ENCODE data around the gene SUMF1. TPM values are rescaled to one million over a fixed set of nuclear protein-coding genes. Genes with fewer than 3 reads are reported as not detected.

The SUMF1 gene
- total and polyA plus RNA-seq, 2 donors (not counting 1 experiment from before 2014, with no cell fraction given): 10.3 to 21.2 TPM

DNA sequence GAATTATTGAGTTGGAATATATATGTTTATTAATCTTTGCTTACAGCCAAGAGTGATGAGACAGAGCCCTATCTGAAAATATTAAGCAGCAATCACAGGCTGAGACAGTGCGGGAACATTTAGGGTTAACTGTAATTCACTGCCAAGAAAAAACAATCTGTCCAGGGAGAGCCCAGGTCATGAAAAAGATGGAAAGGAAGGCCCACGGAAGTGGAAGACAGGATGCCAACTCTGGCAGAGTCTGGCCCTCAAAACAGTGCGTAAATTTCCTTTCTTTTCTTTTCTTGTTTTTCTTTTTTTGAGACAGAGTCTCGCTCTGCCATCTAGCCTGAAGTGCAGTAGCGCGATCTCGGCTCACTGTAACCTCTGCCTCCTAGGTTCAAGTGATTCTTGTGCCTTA is 67.6 kb downstream of the SUMF1 start:
- WGBS (ENCODE audit: insufficient coverage): 100% methylated on average over 7 of the region's 7 CpGs

DNA sequence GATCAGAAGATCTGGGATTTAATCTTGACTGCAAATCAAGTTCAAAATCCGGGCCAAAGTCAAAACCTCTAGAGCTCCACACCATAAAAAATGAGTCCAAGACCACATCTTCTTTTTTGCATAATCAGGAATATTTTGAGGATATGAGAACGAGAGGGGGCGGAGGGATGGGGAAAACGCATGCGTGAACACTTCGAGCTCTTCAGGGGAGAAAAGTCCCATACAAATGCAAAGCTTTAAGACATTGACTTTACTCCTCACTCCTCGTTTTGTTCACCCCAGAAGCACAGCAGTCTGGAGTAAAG is 68.2 kb downstream of the SUMF1 start:
- H3K4me3 Mint-ChIP-seq: no peak overlapping the region
- Histone ChIP-seq H3K36me3 (replicated peaks in 1 of 2; ENCODE audit: control extremely low read depth in 1 of 2, control insufficient read depth in 1 of 2, extremely low read depth in 1 of 2, insufficient read depth in 2 of 2, low read length in 1 of 2) (peaks cover 1 to 22% of the 10 kb centered on the region in 2 experiments), H3K4me3 (ENCODE audit: control extremely low read depth in 1 of 5, extremely low read depth in 1 of 5, insufficient read depth in 1 of 5, low read depth in 2 of 5, low read length in 4 of 5) (no peak overlapping the region), H3K4me1 (ENCODE audit: control insufficient read depth in 2 of 2, insufficient read depth in 2 of 2, low read length in 2 of 2) (no peaks in the 10 kb centered on the region), H3K27me3 (replicated peaks in 1 of 4; ENCODE audit: control extremely low read depth in 1 of 4, control insufficient read depth in 3 of 4, insufficient read depth in 4 of 4, low read length in 3 of 4) (no peaks in the 10 kb centered on the region), H3K9ac (ENCODE audit: low read length) (no peak overlapping the region), H4K20me1 (ENCODE audit: control insufficient read depth, insufficient read depth, low read length, poor library complexity, severe bottlenecking) (no peaks in the 10 kb centered on the region), H2AFZ (ENCODE audit: insufficient read depth, low read depth, low read length, poor library complexity, severe bottlenecking) (no peak overlapping the region), H3K4me2 (replicated peaks; ENCODE audit: low read depth, low read length, poor library complexity, severe bottlenecking) (no peak overlapping the region), H3K9me3 (ENCODE audit: control extremely low read depth in 1 of 3, control insufficient read depth in 2 of 3, insufficient read depth in 1 of 3, low read length in 2 of 3) (no peaks in the 10 kb centered on the region), H3K27ac (ENCODE audit: low read length in 2 of 2) (no peak overlapping the region), H3K79me2 (ENCODE audit: control insufficient read depth, insufficient read depth, low read length) (no peaks in the 10 kb centered on the region)
- no peak for TF ChIP-seq EZH2 (IDR thresholded peaks at IDR 0.05; ENCODE audit: borderline replicate concordance, insufficient read depth, low read depth, low read length, poor library complexity, severe bottlenecking)
- TF ChIP-seq, protein P1, sequence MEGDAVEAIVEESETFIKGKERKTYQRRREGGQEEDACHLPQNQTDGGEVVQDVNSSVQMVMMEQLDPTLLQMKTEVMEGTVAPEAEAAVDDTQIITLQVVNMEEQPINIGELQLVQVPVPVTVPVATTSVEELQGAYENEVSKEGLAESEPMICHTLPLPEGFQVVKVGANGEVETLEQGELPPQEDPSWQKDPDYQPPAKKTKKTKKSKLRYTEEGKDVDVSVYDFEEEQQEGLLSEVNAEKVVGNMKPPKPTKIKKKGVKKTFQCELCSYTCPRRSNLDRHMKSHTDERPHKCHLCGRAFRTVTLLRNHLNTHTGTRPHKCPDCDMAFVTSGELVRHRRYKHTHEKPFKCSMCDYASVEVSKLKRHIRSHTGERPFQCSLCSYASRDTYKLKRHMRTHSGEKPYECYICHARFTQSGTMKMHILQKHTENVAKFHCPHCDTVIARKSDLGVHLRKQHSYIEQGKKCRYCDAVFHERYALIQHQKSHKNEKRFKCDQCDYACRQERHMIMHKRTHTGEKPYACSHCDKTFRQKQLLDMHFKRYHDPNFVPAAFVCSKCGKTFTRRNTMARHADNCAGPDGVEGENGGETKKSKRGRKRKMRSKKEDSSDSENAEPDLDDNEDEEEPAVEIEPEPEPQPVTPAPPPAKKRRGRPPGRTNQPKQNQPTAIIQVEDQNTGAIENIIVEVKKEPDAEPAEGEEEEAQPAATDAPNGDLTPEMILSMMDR (IDR thresholded peaks at IDR 0.05): no peak
- H3K27me3 Mint-ChIP-seq: no peaks in the 10 kb centered on the region
- intact Hi-C loops (cut with micrococcal nuclease): no loop called here
- DNase-seq (no peak), ATAC-seq (ENCODE audit: low read depth) (no peak)
- no peaks in the 10 kb centered on the region for H3K9me3 Mint-ChIP-seq (ENCODE audit: insufficient read depth)
- H3K4me1 Mint-ChIP-seq: no peaks in the 10 kb centered on the region
- H3K27ac Mint-ChIP-seq: no peak overlapping the region
- POLR2A ChIA-PET: no interaction called here
- CTCF ChIA-PET: interaction anchor here (2.3 kb wide), 1 partner anchor 235 kb away, joined by 8 read pairs; no protein-coding TSS in a partner anchor
- no CpG with 5 or more reads among the region's 7 CpGs for WGBS (ENCODE audit: insufficient coverage)

More for the DNA sequence above, 67.6 kb downstream of the SUMF1 start:
- Histone ChIP-seq H3K27ac (ENCODE audit: low read length in 2 of 2) (no peak overlapping the region), H3K36me3 (replicated peaks in 1 of 2; ENCODE audit: control extremely low read depth in 1 of 2, control insufficient read depth in 1 of 2, extremely low read depth in 1 of 2, insufficient read depth in 2 of 2, low read length in 1 of 2) (peaks cover 1 to 22% of the 10 kb centered on the region in 2 experiments), H3K79me2 (ENCODE audit: control insufficient read depth, insufficient read depth, low read length) (no peaks in the 10 kb centered on the region), H3K9me3 (ENCODE audit: control extremely low read depth in 1 of 3, control insufficient read depth in 2 of 3, insufficient read depth in 1 of 3, low read length in 2 of 3) (no peaks in the 10 kb centered on the region), H3K4me3 (ENCODE audit: control extremely low read depth in 1 of 5, extremely low read depth in 1 of 5, insufficient read depth in 1 of 5, low read depth in 2 of 5, low read length in 4 of 5) (no peak overlapping the region), H3K9ac (ENCODE audit: low read length) (no peak overlapping the region), H2AFZ (ENCODE audit: insufficient read depth, low read depth, low read length, poor library complexity, severe bottlenecking) (no peak overlapping the region), H3K4me2 (replicated peaks; ENCODE audit: low read depth, low read length, poor library complexity, severe bottlenecking) (no peak overlapping the region), H3K27me3 (replicated peaks in 1 of 4; ENCODE audit: control extremely low read depth in 1 of 4, control insufficient read depth in 3 of 4, insufficient read depth in 4 of 4, low read length in 3 of 4) (no peaks in the 10 kb centered on the region), H4K20me1 (ENCODE audit: control insufficient read depth, insufficient read depth, low read length, poor library complexity, severe bottlenecking) (no peaks in the 10 kb centered on the region), H3K4me1 (ENCODE audit: control insufficient read depth in 2 of 2, insufficient read depth in 2 of 2, low read length in 2 of 2) (no peaks in the 10 kb centered on the region)
- no peak overlapping the region for H3K4me3 Mint-ChIP-seq
- ATAC-seq (ENCODE audit: low read depth) (no peak), DNase-seq (no peak)
- CTCF ChIA-PET: interaction anchor here (1.1 to 2.3 kb wide), 2 partner anchors 15 to 234 kb away, joined by 3 to 8 read pairs; no protein-coding TSS in a partner anchor
- TF ChIP-seq EZH2 (IDR thresholded peaks at IDR 0.05; ENCODE audit: borderline replicate concordance, insufficient read depth, low read depth, low read length, poor library complexity, severe bottlenecking): no peak
- TF ChIP-seq, protein P1 (IDR thresholded peaks at IDR 0.05): no peak
- intact Hi-C loops (cut with micrococcal nuclease): no loop called here
- H3K27me3 Mint-ChIP-seq: no peaks in the 10 kb centered on the region
- H3K4me1 Mint-ChIP-seq: no peaks in the 10 kb centered on the region
- no peaks in the 10 kb centered on the region for H3K9me3 Mint-ChIP-seq (ENCODE audit: insufficient read depth)
- POLR2A ChIA-PET: no interaction called here
- no peak overlapping the region for H3K27ac Mint-ChIP-seq
